HG03103 (cell line): ENCODE results near the gene ALLC.
"Not testable (repeated sequence)": the region's sequence is repeated elsewhere in the genome, so short reads cannot be mapped to it uniquely, and the experiment has no call there.

Experiments
- ATAC-seq: cut with Tn5 transposase; IDR thresholded peaks from one replicate; pipeline ENCODE4 v1.9.1; 2021; ENCODE audit warnings: low read depth; ENCODE audit not compliant: unreplicated experiment

The ALLC gene

DNA sequence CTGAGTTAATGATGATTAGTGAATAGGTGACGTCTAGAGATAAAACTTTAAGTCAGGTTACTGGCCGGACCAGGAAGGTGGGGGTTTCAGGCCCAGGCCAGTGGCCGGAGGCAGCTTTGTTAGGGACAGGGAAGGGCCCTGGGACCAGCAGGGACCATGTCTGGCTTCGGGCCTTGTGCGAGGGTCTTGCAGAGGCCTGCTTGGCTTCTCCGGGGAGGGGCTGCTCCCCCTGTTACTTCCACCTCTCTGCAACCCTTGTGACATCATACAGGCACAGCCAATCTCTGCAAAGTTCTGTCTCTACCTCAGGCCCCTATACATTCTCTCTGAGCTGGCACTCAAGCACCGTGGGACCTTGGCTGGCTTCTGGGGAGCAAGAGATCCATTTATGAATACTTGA, at the start of gene ALLC:
ALLC (plus strand) TSS at position 320 of the 400 bp plus-strand sequence. CDS start 12,958 bp downstream, outside the sequence.
- no peak for ATAC-seq

DNA sequence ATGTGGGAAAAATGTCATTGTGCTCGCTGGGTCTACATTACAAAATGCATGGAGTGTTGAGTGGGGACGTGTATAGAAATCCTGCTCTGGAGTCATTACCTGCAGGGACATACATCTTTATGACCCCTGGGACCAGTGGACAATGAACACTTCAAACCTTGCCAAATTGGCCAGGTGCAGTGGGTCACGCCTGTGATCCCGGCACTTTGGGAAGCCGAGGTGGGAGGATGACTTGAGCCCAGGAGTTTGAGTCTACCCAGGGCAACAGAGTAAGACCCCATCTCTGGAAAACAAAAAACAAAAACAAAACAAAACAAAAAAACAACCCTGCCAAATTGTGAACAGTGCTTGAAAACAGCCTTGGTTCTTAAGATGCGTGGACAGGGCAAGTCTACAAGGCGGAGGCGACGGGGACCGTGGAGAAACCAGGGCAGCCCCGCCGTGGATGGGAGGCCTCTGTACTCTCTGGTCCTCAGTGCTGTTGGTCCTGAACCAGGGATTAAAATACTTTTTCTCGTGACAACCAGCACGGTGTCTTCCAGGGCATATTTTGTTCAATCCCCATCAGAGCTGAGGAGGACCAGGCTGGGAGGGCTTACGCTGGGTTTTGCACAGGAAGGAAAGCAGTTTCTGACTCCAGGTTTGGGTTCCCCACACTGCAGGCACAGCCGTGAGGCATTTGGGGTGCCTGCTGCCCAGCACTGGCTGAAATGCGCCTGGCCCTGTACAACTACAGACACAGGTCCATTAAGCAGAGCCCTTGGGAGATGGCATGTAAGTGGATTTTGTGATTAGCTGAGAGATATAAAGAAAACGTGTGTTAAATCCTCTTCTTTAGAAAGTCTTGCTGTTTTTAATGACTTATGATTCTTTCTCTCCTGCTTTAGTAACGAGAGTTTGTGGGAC, 49.4 kb upstream of the ALLC start:
- no peak for ATAC-seq

DNA sequence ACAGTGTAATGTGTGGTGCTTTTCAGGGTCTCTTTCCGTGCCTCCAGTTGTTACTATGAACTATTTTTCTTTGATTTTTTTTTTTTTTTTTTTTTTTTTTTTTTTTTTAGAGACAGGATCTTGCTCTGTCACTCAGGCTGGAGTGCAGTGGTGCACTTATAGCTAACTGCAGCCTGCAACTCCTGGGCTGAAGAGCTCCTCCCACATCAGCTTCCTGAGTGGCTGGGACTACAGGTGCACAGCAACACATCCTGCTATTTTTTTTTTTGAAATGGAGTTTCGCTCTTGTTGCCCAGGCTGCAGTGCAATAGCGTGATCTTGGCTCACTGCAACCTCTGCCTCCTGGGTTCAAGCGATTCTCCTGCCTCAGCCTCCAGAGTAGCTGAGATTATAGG, 48.7 kb upstream of the ALLC start:
- not testable (repeated sequence) for ATAC-seq

DNA sequence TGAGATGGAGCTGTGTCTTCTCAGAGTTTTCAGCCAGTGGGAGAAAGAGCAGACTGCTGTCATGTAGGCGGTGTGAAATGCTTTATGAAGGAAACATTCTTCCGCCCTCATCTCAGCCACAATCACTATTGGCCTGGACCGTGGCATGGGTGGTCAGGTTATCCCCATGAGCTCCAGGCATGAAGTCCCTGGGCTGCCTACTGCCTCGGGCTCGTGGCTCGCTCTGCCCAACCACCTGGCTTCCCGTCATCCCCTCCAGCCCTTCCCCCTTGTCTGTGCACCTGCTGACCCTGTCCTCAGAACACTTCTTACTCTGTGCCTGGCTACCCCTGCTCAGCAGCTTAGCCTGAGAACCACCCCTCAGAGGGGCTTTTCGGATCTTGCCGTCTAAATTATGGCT, 47.6 kb upstream of the ALLC start:
- ATAC-seq, result no peak

DNA sequence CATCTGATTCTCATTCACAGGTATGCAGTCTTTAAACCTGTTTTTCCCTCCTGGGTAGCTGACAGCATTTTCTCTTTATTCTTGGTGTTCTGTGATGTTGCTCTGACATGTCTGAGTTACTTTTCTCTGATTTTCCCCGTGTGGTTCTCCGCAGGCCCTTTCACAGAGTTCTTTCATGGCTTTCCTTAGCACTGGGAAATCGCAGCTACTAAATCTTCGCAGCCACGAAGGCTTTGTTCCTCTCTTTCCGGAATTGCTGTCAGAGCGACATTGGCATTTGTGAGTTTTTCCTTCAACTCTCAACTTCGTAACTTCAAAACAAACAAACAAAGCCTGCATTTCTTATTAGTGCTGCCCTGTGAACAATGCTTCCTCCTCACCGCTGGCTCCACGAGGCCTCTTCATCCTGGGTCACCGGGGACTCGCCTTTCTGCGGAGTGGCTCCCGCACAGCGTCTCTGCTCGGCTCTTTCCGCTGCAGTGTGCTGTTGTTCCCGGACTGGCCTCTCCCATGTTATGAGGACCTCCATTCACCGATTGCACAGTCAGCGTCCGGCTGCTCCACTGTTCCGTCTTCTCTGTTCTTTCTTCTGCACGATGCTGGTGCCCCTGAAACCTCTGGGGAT, 47.0 kb upstream of the ALLC start:
- ATAC-seq, result no peak

DNA sequence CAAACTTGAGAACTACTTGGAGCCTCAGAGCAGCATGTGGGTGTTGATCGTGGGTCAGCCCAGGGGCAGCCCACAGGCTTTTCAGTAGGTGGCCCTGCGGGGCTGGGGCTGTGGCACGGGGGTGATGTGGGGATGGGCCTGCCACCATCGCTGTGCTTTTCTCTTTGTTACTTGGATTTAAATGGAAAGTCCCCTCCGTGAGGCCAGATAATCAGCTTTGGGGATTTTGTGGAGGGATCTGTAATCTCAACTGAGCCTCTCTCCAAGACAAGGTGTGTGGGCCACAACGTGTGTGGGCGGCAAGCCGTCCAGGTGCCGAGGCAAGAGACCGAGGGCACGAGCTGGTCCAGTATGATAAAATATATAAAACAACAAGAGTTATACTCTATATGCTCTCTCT, 46.4 kb upstream of the ALLC start:
- ATAC-seq, result no peak

DNA sequence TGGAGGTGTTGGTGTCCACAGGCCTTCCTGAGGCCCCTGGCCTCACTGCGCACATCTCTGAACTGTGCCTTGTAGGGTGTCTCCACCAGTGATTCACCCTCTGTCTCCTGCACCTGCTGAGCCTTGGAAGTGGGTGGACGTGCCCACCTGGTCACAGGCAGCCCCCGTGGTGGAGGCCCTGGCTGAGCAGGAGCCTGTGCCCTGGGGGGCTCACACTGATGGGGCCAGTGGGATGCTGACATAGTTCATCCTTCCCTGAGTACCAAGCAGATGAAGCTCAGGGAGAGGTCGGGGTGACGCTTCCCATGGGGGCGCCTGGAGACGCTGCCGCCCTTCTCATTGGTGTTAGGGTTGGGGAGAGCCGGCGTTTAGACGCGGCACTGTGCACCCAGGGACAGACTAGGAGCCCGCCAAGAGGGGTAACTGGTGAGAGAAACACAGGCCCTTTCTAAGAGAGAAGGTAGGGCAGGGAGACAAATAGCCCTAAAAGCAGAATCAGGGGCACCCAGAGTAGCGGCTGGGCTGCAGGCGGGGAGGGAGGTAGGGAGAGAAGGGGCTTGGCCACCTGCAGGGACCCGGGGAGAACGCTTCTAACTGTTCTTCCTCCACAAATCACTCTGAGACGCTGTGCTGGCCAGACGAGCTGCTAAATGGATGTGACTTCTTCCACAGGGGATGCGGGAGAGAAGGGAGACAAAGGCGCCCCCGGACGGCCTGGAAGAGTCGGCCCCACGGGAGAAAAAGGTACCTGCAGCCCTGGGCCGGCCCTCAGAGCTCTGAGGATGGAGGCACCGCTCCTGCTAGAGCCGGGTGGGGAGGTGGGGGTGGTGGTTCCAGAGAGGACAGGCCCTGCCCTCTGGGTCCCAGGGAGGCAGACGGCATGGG, 45.1 kb upstream of the ALLC start:
- ATAC-seq, result no peak

DNA sequence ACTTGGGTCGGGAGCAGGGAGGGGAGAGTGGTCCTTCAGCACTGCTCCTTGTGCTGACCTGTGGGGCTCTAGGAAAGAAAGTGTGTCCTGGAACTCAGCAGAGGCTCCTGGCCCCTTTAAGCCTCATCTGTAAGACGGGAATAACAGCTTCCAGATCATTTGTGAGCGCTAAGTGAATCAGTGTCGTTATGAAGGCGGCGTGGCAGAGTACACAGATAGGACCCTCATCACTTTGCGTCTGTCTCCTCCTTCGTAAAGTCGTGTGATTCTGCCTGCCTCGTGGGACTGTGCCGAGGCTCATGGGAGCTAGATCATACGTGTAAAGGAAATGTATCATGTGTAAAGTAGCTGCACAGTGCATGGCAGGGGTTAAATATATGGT, 44.5 kb upstream of the ALLC start:
- no peak for ATAC-seq

DNA sequence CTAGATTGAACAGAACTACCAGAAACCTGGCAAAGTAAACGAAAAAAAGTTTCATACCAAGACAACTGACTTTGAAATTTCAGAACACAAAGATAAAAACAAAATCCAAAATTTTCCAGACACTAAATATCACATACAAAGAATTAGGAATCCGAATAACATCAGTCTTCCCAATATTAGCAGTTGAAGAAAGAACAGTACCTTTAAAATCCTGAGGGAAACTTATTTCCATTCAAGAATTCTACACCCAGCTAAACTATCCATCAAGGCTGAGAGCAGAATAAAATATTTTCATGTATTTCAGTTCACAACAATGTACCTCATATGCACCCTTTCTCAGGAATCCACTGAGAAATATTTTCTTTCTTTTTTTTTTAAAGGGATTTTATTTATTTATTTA, 43.3 kb upstream of the ALLC start:
- not testable (repeated sequence) for ATAC-seq

DNA sequence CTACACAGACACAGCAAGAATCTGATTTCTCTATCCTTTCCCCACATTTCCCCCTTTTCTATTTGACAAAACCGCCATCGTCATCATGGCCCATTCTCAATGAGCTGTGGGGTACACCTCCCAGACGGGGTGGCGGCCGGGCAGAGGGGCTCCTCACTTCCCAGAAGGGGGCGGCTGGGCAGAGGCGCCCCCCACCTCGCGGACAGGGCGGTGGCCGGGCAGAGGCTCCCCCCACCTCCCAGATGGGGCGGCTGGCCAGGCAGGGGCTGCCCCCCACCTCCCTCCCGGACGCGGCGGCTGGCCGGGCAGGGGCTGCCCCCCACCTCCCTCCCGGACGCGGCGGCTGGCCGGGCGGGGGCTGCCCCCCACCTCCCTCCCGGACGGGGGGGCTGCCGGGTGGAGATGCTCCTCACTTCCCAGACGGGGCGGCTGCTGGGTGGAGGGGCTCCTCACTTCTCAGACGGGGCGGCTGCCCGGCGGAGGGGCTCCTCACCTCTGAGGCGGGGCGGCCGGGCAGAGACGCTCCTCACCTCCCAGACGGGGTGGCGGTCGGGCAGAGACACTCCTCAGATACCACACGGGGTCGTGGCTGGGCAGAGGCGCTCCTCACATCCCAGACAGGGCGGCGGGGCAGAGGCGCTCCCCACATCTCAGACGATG, 42.3 kb upstream of the ALLC start:
- ATAC-seq, result not testable (repeated sequence)

DNA sequence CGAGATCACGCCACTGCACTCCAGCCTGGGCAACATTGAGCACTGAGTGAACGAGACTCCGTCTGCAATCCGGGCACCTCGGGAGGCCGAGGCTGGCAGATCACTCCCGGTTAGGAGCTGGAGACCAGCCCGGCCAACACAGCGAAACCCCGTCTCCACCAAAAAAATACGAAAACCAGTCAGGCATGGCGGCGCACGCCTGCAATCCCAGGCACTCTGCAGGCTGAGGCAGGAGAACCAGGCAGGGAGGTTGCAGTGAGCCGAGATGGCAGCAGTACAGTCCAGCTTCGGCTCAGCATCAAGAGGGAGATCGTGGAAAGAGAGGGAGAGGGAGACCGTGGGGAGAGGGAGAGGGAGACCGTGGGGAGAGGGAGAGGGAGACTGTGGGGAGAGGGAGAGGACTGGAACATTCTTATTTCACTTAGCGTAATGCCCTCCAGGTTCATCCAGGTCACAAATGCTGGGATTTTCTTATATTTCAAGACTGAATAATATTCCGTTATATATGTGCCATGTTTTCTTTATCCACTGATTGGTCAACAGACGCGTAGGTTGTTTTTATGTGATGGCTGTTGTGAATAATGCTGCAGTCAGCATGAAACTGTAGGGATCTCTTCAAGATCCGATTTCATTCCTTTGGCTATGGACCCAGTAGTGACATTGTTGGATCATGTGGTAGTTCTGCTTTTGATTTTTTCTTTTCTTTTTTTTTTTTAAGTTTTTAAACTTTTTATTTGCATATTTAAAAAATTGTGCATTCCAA, 41.4 kb upstream of the ALLC start:
- not testable (repeated sequence) for ATAC-seq

DNA sequence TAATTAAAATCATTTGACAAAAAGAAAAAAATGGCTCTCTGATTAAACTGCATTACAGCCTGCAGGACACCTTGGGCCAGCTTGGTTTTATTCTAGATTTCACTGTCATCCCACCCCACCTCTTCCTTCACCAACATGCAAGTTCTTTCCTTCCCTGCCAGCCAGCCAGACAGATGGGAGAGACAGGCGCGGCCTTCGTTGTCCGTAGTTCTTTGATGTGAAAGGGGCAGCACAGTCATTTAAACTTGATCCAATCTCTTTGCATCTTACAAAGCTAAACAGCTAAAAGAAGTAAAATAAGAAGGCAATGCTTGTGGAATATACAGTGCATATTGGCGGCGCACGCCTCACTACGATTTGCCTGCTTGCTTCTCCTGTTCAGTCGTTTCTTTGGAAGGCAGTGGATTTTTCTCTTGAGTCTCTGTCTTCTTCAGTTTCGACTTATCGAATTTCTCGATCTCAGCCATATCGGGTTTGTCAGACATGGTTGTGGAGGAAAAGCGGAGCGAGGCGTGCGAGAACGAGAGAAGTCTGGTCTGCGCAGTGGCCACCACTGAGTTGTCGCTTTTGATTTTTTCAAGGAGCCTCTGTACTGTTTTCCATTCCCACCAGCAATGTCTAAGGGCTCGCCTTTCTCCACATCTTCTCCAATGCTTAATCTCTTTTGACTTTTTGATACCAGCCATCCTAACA, 40.7 kb upstream of the ALLC start:
- ATAC-seq, result no peak

DNA sequence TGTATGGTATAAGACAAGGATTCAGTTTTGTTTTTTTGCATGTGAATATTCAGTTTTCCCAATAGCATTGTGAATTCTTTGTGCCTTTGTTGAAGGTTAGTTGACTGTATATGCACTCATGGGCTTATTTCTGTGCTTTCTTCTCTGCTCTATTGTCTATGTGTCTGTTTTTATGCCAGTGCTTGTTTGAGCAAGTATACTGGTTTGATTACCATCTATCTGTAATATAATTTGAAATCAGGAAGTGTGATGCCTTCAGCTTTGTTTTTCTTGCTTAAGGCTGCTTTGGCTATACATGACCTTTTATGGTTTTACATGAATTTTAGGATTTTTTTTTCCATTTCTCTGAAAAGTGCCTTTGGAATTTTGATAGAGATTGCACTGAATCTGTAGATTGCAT, 39.6 kb upstream of the ALLC start:
- ATAC-seq, result no peak

DNA sequence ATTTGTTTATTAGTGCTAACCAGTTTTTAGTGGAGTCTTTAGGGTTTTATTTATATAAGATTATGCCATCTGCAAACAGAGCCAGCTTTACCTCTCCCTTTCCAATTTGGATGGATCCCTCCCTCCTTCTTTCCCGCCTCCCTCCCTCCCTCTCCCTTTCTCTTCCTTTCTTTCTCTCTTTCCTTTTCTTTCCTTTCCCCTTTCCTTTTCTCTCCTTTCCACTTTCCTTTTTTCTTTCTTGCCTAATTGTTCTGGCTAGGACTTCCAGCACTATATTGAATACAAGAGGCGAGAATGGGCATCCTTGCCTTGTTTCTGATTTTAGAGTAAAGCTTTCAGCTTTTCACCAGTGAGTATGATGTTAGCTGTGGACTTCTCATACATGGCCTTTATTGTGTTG, 39.0 kb upstream of the ALLC start:
- ATAC-seq, result no peak

DNA sequence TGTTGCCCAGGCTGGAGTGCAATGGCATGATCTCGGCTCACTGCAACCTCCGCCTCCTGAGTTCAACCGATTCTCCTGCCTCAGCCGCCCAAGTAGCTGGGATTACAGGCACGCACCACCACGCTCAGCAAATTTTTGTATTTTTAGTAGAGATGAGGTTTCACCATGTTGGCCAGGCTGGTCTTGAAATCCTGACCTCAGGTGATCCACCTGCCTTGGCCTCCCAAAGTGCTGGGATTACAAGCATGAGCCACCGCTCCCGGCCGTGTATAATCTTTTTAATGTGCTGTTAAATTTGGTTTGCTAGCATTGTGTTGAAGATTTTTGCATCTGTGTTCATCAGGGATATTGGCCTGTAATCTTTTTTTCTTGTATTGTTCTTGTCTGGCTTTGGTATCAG, 38.3 kb upstream of the ALLC start:
- ATAC-seq, result not testable (repeated sequence)

DNA sequence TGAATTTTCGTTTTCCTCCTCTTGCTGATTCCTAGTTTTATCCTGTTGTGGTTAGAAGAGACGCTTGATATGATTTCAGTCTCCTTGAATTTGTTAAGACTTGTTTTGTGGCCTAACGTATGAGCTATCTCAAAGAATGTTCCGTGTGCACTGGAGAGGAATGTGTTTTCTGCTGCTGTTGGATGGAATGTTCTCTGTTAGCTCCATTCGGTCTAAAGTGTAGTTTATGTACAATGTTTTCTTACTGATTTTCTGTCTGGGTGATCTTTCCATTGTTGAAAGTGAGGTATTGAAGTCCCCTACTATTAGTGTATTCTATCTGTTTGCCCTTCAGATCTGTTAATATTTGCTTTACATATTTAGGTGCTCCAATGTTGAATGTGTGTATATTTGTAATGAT, 37.2 kb upstream of the ALLC start:
- no peak for ATAC-seq

DNA sequence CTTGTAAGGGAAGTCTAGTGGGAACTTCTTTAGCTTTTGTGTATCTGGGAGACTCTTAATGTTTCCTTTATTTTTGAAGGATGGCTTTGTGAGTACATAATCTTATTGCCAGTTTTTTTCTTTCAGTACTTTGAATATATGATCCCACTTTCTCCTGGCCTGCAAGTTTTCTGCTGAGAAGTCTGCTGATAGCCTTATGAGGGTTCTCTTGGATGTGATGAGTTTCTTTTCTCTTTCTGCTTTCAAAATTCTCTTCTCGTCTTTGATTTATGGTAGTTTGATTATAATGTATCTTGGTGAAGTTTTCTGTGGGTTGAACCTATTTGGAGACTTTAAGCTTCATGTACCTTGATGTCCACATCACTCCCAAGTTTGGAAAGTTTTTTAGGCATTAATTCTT, 35.0 kb upstream of the ALLC start:
- no peak for ATAC-seq

DNA sequence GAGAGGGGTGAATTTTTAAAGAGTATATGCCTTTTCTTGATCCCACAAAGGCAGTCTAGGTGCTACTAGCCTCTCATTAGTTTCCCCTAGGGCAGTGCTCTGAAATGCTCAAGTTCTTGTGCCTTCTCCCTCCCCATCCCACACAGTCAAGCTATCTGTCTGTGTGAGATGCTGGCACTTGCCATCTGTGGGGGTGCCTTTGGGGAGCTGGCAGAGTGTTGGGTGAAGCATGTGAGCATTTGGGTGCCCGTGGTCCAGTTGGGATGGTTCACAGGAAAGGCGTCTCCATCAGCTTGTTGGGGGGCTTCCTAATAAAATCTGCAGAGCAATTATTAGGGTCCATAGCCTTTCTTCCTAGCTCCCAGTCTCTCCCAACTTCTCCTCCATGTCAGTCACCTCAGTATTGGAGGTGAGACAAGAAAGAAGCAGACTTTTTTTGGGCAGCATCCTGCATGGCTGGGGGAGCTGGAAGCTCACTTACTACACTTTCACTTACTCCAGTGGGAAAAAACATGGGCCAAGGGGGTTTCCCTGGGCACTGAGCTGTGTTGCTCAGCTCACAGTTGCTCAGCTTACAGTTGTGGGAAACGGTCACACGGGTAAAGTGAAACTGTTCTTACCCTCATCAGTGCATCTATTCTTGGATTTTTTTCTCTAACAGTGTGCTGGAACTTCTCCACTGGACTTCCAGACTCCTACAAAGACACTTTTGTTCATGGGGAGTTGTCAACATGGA, 33.8 kb upstream of the ALLC start:
- peak; percentile 53 for ATAC-seq

DNA sequence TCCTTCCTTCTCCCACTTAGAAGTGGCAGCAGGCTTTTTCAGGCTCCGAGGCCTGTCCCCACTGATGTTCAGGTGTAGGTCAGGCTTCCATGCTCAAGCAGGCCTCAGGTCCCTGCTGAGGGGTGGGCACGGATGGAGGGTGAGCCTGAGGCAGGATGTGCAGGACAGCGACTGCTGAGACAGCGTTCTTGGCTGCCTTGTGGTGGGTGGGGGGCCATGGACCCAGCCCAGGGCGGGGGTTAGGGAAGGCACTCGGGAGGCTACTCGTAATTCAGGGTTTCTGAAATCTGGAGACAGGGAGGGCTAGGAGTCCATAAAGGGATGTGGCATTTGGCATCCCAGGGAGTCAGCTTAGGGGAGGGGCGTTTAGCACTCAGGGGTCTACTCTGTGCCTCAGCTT, 32.8 kb upstream of the ALLC start:
- ATAC-seq, result no peak
